Activated T-cell treated with anti-CD3 and anti-CD28 coated beads, Interleukin-2, amount 50 U/mL, for 4 hours (primary cell): ENCODE measurements around the gene LRRC4B. TPM values are rescaled to one million over a fixed set of nuclear protein-coding genes. Genes with fewer than 3 reads are reported as not detected.
"Not testable (repeated sequence)": the region's sequence is repeated elsewhere in the genome, so short reads cannot be mapped to it uniquely, and the experiment has no call there.

ENCODE experiments used
- ATAC-seq, 2 donors: fragments of 200-7000 bp; cut with Tn5 transposase; one replicate each; pipeline ENCODE4 v1.10.0; 2021
- DNase-seq: peaks from one replicate; pipeline ENCODE4 v3.0.0-alpha.2; 2020
- H3K27me3 Mint-ChIP-seq: one replicate; pipeline ENCODE4 v1.8.0; 2021; ENCODE audit warnings: low read depth, mixed read lengths
- H3K36me3 Mint-ChIP-seq: one replicate; pipeline ENCODE4 v1.8.0; 2022; ENCODE audit warnings: mixed read lengths; ENCODE audit not compliant: insufficient read depth
- H3K4me1 Mint-ChIP-seq: one replicate; pipeline ENCODE4 v1.8.0; 2021; ENCODE audit warnings: low read depth, mixed read lengths
- H3K4me3 Mint-ChIP-seq: one replicate; pipeline ENCODE4 v1.8.0; 2021; ENCODE audit warnings: mild to moderate bottlenecking, moderate library complexity, mixed read lengths
- H3K9me3 Mint-ChIP-seq: one replicate; pipeline ENCODE4 v1.8.0; 2021; ENCODE audit warnings: mixed read lengths
- total RNA-seq, 3 donors: library from RNA; stranded (reverse); gene quantifications; one replicate each; pipeline ENCODE4 v1.2.1, GENCODE V29; 2021

The LRRC4B gene
- total RNA-seq, 3 donors from 2014 or later: not detected

- peaks cover 30% of the 10 kb centered on the region for H3K27me3 Mint-ChIP-seq
- DNase-seq (no peak), ATAC-seq (no peak)
- peaks cover 10% of the 10 kb centered on the region for H3K9me3 Mint-ChIP-seq
- H3K4me3 Mint-ChIP-seq: no peak overlapping the region
- no peaks in the 10 kb centered on the region for H3K36me3 Mint-ChIP-seq
- H3K4me1 Mint-ChIP-seq: peaks cover 1% of the 10 kb centered on the region
These were observed 32.5 kb downstream of the LRRC4B start for GRCh38 chr19:50535672-50536187.

- DNase-seq: no peak
- H3K27me3 Mint-ChIP-seq: peaks cover 37% of the 10 kb centered on the region
- no peaks in the 10 kb centered on the region for H3K36me3 Mint-ChIP-seq
- peaks cover 10% of the 10 kb centered on the region for H3K9me3 Mint-ChIP-seq
- ATAC-seq: no peak
- no peak overlapping the region for H3K4me3 Mint-ChIP-seq
- H3K4me1 Mint-ChIP-seq: peaks cover 1% of the 10 kb centered on the region
These were observed 33.8 kb downstream of the LRRC4B start for GRCh38 chr19:50534478-50534877.

GRCh38 chr19:50532952-50533351 is 35.3 kb downstream of the LRRC4B start:
- Mint-ChIP-seq H3K36me3 (no peaks in the 10 kb centered on the region), H3K4me3 (no peak overlapping the region), H3K4me1 (peaks cover 1% of the 10 kb centered on the region), H3K9me3 (peaks cover 10% of the 10 kb centered on the region), H3K27me3 (peaks cover 40% of the 10 kb centered on the region)
- ATAC-seq (no peak), DNase-seq (no peak)

GRCh38 chr19:50531171-50531612 is 37.0 kb downstream of the LRRC4B start:
- Mint-ChIP-seq H3K4me1 (no peaks in the 10 kb centered on the region), H3K27me3 (peaks cover 33% of the 10 kb centered on the region), H3K36me3 (no peaks in the 10 kb centered on the region), H3K9me3 (peaks cover 10% of the 10 kb centered on the region), H3K4me3 (no peak overlapping the region)
- ATAC-seq: no peak
- no peak for DNase-seq

- H3K27me3 Mint-ChIP-seq: peaks cover 28% of the 10 kb centered on the region
- not testable (repeated sequence) for H3K4me3 Mint-ChIP-seq, H3K4me1 Mint-ChIP-seq, DNase-seq, ATAC-seq, H3K9me3 Mint-ChIP-seq, H3K36me3 Mint-ChIP-seq
These were observed 40.2 kb downstream of the LRRC4B start for GRCh38 chr19:50528052-50528451.

- DNase-seq (no peak), ATAC-seq (no peak)
- peaks cover 2% of the 10 kb centered on the region for H3K27me3 Mint-ChIP-seq
- no peaks in the 10 kb centered on the region for H3K4me1 Mint-ChIP-seq
- H3K4me3 Mint-ChIP-seq: no peak overlapping the region
- no peaks in the 10 kb centered on the region for H3K9me3 Mint-ChIP-seq
- no peaks in the 10 kb centered on the region for H3K36me3 Mint-ChIP-seq
These were observed 45.4 kb downstream of the LRRC4B start for GRCh38 chr19:50522881-50523280.

- H3K4me1 Mint-ChIP-seq: no peaks in the 10 kb centered on the region
- H3K9me3 Mint-ChIP-seq: no peaks in the 10 kb centered on the region
- peaks cover 2% of the 10 kb centered on the region for H3K27me3 Mint-ChIP-seq
- no peaks in the 10 kb centered on the region for H3K36me3 Mint-ChIP-seq
- DNase-seq (no peak), ATAC-seq (no peak)
- no peak overlapping the region for H3K4me3 Mint-ChIP-seq
These were observed 47.3 kb downstream of the LRRC4B start for GRCh38 chr19:50520822-50521465.

- DNase-seq (no peak), ATAC-seq (no peak)
- no peaks in the 10 kb centered on the region for H3K9me3 Mint-ChIP-seq
- H3K4me1 Mint-ChIP-seq: no peaks in the 10 kb centered on the region
- H3K36me3 Mint-ChIP-seq: no peaks in the 10 kb centered on the region
- H3K27me3 Mint-ChIP-seq: peaks cover 9% of the 10 kb centered on the region
- no peak overlapping the region for H3K4me3 Mint-ChIP-seq
These were observed 49.1 kb downstream of the LRRC4B start for GRCh38 chr19:50519006-50519575.

- ATAC-seq: no peak
- no peak overlapping the region for H3K4me3 Mint-ChIP-seq
- H3K27me3 Mint-ChIP-seq: peaks cover 10% of the 10 kb centered on the region
- H3K4me1 Mint-ChIP-seq: no peaks in the 10 kb centered on the region
- H3K36me3 Mint-ChIP-seq: no peaks in the 10 kb centered on the region
- DNase-seq: no peak
- no peaks in the 10 kb centered on the region for H3K9me3 Mint-ChIP-seq
These were observed 49.9 kb downstream of the LRRC4B start for GRCh38 chr19:50518091-50519005.

- Mint-ChIP-seq H3K4me1 (no peaks in the 10 kb centered on the region), H3K36me3 (no peaks in the 10 kb centered on the region), H3K4me3 (no peak overlapping the region), H3K9me3 (no peaks in the 10 kb centered on the region), H3K27me3 (peaks cover 10% of the 10 kb centered on the region)
- DNase-seq (no peak), ATAC-seq (no peak)
These were observed 50.5 kb downstream of the LRRC4B start for GRCh38 chr19:50517704-50518075.

GRCh38 chr19:50516964-50517703 is 51.1 kb downstream of the LRRC4B start:
- H3K4me1 Mint-ChIP-seq: no peaks in the 10 kb centered on the region
- DNase-seq: no peak

GRCh38 chr19:50516456-50516855 is 51.8 kb downstream of the LRRC4B start:
- Mint-ChIP-seq H3K27me3 (peaks cover 10% of the 10 kb centered on the region), H3K9me3 (no peaks in the 10 kb centered on the region), H3K4me3 (no peak overlapping the region), H3K4me1 (peaks cover 3% of the 10 kb centered on the region), H3K36me3 (no peaks in the 10 kb centered on the region)
- DNase-seq: no peak
- ATAC-seq: no peak

More at GRCh38 chr19:50516964-50517703, 51.1 kb downstream of the LRRC4B start:
- Mint-ChIP-seq H3K9me3 (no peaks in the 10 kb centered on the region), H3K4me3 (no peak overlapping the region), H3K36me3 (no peaks in the 10 kb centered on the region), H3K27me3 (peaks cover 10% of the 10 kb centered on the region)
- no peak for ATAC-seq

- no peaks in the 10 kb centered on the region for H3K36me3 Mint-ChIP-seq
- H3K27me3 Mint-ChIP-seq: peaks cover 10% of the 10 kb centered on the region
- no peak for ATAC-seq
- peaks cover 8% of the 10 kb centered on the region for H3K4me1 Mint-ChIP-seq
- H3K4me3 Mint-ChIP-seq: no peak overlapping the region
- DNase-seq: no peak
- no peaks in the 10 kb centered on the region for H3K9me3 Mint-ChIP-seq
These were observed 53.1 kb downstream of the LRRC4B start for GRCh38 chr19:50515168-50515561.
